Measurements from ENCODE around the gene GSTA4.

DNA sequence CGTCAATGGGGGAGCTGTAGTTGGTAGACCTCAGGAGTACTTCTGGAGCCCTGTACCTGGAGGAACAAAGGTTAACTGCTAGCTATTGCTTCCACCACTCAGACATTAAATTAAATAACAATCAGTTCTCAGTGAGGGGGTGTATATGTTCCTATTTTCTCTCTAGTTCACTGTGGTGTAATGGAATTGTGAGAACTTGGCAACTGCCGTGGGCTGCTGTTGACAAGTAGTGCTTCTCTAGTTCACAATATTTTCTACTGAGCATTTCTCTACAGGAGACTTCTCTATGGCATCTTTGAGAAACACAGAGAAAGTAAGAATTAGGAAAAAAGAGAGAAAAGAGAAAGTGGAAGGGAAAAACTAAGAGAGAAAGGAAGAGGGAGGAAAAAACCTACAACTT is 23.4 kb upstream of the GSTA4 start:
- TF ChIP-seq, protein P1, sequence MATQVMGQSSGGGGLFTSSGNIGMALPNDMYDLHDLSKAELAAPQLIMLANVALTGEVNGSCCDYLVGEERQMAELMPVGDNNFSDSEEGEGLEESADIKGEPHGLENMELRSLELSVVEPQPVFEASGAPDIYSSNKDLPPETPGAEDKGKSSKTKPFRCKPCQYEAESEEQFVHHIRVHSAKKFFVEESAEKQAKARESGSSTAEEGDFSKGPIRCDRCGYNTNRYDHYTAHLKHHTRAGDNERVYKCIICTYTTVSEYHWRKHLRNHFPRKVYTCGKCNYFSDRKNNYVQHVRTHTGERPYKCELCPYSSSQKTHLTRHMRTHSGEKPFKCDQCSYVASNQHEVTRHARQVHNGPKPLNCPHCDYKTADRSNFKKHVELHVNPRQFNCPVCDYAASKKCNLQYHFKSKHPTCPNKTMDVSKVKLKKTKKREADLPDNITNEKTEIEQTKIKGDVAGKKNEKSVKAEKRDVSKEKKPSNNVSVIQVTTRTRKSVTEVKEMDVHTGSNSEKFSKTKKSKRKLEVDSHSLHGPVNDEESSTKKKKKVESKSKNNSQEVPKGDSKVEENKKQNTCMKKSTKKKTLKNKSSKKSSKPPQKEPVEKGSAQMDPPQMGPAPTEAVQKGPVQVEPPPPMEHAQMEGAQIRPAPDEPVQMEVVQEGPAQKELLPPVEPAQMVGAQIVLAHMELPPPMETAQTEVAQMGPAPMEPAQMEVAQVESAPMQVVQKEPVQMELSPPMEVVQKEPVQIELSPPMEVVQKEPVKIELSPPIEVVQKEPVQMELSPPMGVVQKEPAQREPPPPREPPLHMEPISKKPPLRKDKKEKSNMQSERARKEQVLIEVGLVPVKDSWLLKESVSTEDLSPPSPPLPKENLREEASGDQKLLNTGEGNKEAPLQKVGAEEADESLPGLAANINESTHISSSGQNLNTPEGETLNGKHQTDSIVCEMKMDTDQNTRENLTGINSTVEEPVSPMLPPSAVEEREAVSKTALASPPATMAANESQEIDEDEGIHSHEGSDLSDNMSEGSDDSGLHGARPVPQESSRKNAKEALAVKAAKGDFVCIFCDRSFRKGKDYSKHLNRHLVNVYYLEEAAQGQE (IDR thresholded peaks at IDR 0.05; ENCODE audit: borderline replicate concordance), result no peak
- TF ChIP-seq MXI1 (conservative IDR thresholded peaks at IDR 0.05; ENCODE audit: poor library complexity, severe bottlenecking) (no peak), POLR2AphosphoS5 (IDR thresholded peaks at IDR 0.05) (no peak), EP300 (conservative IDR thresholded peaks at IDR 0.05; ENCODE audit: poor library complexity, severe bottlenecking) (no peak), TAF1 (IDR thresholded peaks at IDR 0.05; ENCODE audit: low read depth) (no peak), RAD21 (conservative IDR thresholded peaks at IDR 0.05) (no peak), EZH2 (IDR thresholded peaks at IDR 0.05; ENCODE audit: borderline replicate concordance, insufficient read depth, low read length, poor library complexity, severe bottlenecking) (no peak), SMC3 (conservative IDR thresholded peaks at IDR 0.05; ENCODE audit: poor library complexity) (no peak)
- TF ChIP-seq, protein P2, sequence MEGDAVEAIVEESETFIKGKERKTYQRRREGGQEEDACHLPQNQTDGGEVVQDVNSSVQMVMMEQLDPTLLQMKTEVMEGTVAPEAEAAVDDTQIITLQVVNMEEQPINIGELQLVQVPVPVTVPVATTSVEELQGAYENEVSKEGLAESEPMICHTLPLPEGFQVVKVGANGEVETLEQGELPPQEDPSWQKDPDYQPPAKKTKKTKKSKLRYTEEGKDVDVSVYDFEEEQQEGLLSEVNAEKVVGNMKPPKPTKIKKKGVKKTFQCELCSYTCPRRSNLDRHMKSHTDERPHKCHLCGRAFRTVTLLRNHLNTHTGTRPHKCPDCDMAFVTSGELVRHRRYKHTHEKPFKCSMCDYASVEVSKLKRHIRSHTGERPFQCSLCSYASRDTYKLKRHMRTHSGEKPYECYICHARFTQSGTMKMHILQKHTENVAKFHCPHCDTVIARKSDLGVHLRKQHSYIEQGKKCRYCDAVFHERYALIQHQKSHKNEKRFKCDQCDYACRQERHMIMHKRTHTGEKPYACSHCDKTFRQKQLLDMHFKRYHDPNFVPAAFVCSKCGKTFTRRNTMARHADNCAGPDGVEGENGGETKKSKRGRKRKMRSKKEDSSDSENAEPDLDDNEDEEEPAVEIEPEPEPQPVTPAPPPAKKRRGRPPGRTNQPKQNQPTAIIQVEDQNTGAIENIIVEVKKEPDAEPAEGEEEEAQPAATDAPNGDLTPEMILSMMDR (IDR thresholded peaks at IDR 0.05; ENCODE audit: poor library complexity, severe bottlenecking), result no peak

All from neural cell (in vitro differentiated cells).